Measurements from ENCODE around the gene ARSG. TPM values are rescaled to one million over a fixed set of nuclear protein-coding genes. Genes with fewer than 3 reads are reported as not detected.

The ARSG gene
- total and polyA plus RNA-seq, 2 donors (not counting 3 experiments of a cell fraction or from before 2014, with no cell fraction given): 3.9 to 7.0 TPM

DNA sequence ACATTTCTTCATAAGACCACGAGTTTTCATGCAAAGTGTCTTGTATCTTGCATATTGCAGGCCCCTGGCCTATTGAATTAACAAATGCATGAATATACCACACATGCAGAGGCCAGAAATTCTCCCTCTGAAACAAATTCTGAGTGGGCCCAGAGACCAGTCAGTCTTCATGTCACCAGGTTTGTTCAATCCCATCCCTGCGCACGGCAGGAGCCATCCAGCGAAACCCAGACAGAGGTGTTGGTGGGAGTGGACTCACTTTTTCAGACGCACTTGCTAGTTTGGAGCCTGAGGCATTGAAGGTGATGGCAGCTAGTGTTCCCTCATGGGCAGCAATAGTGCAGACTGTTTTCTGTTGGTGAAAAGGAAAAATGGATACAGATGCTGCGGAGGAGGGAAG lies 144.1 kb downstream of the ARSG start:
- BruUV-seq (replicated peaks): no TSS peak
- no peaks in the 10 kb centered on the region for H4K20me1 ChIP-seq (replicated peaks; ENCODE audit: control insufficient read depth, extremely low read depth, insufficient read depth, low read length)
- no peaks in the 10 kb centered on the region for H3K9me1 ChIP-seq (replicated peaks; ENCODE audit: control insufficient read depth, extremely low read depth, insufficient read depth, low read length)
- no peaks in the 10 kb centered on the region for H3K27me3 ChIP-seq (ENCODE audit: control insufficient read depth in 2 of 2, insufficient read depth in 2 of 2, low read length in 2 of 2)
- dilution Hi-C loops (cut with MboI; ENCODE audit: extremely low pct_ligation_motif_present, low sequenced_read_pairs) (no loop called here), intact Hi-C loops (cut with micrococcal nuclease) (no loop called here)
- ChIA-PET POLR2A (no interaction called here), CTCF (interaction anchor here (0.6 to 4.6 kb wide), 15 partner anchors 10 to 400 kb away, joined by 3 to 41 read pairs (median 4); partner anchors contain the start of genes AMZ2, KPNA2 and WIPI1)
- H3K9me3 ChIP-seq (replicated peaks; ENCODE audit: control insufficient read depth, insufficient read depth, low read length): no peaks in the 10 kb centered on the region
- no peak overlapping the region for H3K4me3 ChIP-seq (replicated peaks in 1 of 3; ENCODE audit: insufficient read depth in 1 of 3, low read depth in 1 of 3, low read length in 3 of 3)
- no peaks in the 10 kb centered on the region for H3K79me2 ChIP-seq (ENCODE audit: control insufficient read depth, insufficient read depth, low read length)
- no peak overlapping the region for H3K4me2 ChIP-seq (ENCODE audit: insufficient read depth, low read length)
- peaks cover 13 to 42% of the 10 kb centered on the region in 2 experiments for H3K36me3 ChIP-seq (ENCODE audit: control insufficient read depth in 2 of 2, extremely low read depth in 1 of 2, insufficient read depth in 2 of 2, low read length in 2 of 2)
- H3K9ac ChIP-seq (replicated peaks; ENCODE audit: extremely low read depth, insufficient read depth, low read length): no peak overlapping the region
- H3K4me1 ChIP-seq (ENCODE audit: control insufficient read depth, extremely low read depth, insufficient read depth, low read length): peaks cover 22% of the 10 kb centered on the region
- no peak overlapping the region for H3K27ac ChIP-seq (ENCODE audit: insufficient read depth, low read depth, low read length)
- TF ChIP-seq MYC (IDR thresholded peaks at IDR 0.05; ENCODE audit: low read depth, low read length) (no peak), GATA2 (IDR thresholded peaks at IDR 0.05; ENCODE audit: insufficient read depth, insufficient read length, low read depth, low read length) (no peak), POLR2A (IDR thresholded peaks at IDR 0.05; ENCODE audit: low read depth, low read length) (no peak)
- no peak overlapping the region for H2AFZ ChIP-seq (ENCODE audit: low read depth, low read length)
- FAIRE-seq (no peak), DNase-seq (ENCODE audit: low read depth, low spot score) (no peak)

DNA sequence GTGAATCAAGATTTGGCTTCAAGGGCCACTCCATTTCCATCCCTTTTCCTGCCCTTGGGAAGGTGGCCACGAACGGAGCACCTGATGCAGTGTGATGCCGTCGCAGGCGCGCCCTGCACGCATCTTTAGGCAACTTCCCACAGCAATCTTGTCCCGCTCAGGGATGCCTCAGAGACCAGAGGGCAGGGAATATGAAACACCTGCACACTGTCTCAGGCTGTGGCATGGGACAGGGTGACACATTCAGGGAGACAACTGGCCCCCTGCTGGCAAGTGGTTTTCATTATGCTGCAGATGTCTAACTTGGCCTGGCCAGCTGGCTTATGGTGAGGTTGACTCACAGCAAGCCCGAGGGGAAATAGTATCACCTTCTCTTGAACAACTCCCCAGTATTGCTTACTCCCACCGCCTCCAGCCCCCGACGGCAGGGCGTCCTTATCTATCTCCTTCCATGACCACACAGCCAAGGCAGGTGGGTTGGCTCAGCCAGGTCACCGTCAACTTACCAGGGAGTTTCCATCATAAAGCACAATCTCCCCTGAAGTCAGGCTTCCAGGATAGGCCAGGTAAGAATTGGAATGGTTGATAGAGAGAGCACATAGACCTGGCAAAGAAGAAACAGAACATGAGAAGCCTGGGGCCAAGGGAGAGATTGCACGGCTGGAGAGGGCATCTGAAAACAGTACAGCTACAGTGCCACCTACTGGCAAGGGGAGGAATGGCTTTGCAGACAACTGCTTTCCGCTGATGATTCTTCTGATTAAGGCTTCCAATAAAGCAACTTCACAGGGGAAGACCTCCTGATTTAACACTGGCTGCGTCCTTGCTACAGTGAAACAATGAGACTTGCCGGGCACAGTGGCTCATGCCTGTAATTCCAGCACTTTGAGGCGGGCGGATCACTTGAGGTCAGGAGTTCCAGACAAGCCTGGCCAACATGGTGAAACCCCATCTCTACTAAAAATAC lies 144.9 kb downstream of the ARSG start:
- dilution Hi-C loops (cut with MboI; ENCODE audit: extremely low pct_ligation_motif_present, low sequenced_read_pairs): no loop called here
- Histone ChIP-seq H3K79me2 (ENCODE audit: control insufficient read depth, insufficient read depth, low read length) (no peaks in the 10 kb centered on the region), H3K27ac (ENCODE audit: insufficient read depth, low read depth, low read length) (peak overlapping the region; percentile 63), H3K9ac (replicated peaks; ENCODE audit: extremely low read depth, insufficient read depth, low read length) (no peak overlapping the region), H2AFZ (ENCODE audit: low read depth, low read length) (no peak overlapping the region), H3K27me3 (ENCODE audit: control insufficient read depth in 2 of 2, insufficient read depth in 2 of 2, low read length in 2 of 2) (no peaks in the 10 kb centered on the region), H3K9me1 (replicated peaks; ENCODE audit: control insufficient read depth, extremely low read depth, insufficient read depth, low read length) (no peaks in the 10 kb centered on the region), H3K4me1 (ENCODE audit: control insufficient read depth, extremely low read depth, insufficient read depth, low read length) (peaks cover 30% of the 10 kb centered on the region), H3K4me3 (replicated peaks in 1 of 3; ENCODE audit: insufficient read depth in 1 of 3, low read depth in 1 of 3, low read length in 3 of 3) (no peak overlapping the region), H4K20me1 (replicated peaks; ENCODE audit: control insufficient read depth, extremely low read depth, insufficient read depth, low read length) (no peaks in the 10 kb centered on the region), H3K9me3 (replicated peaks; ENCODE audit: control insufficient read depth, insufficient read depth, low read length) (no peaks in the 10 kb centered on the region), H3K36me3 (ENCODE audit: control insufficient read depth in 2 of 2, extremely low read depth in 1 of 2, insufficient read depth in 2 of 2, low read length in 2 of 2) (peaks cover 11 to 34% of the 10 kb centered on the region in 2 experiments), H3K4me2 (ENCODE audit: insufficient read depth, low read length) (no peak overlapping the region)
- peak; percentile 83 for DNase-seq (ENCODE audit: low read depth, low spot score)
- FAIRE-seq: peak; percentile 91
- intact Hi-C loops (cut with micrococcal nuclease): loop anchor here (1.0 to 2.0 kb wide), 5 partner anchors 27 to 264 kb away; no protein-coding TSS in a partner anchor
- ChIA-PET POLR2A (no interaction called here), CTCF (interaction anchor here (0.6 to 4.6 kb wide), 26 partner anchors 9 to 401 kb away, joined by 3 to 41 read pairs (median 4); partner anchors contain the start of genes AMZ2, KPNA2 and WIPI1)
- no TSS peak for BruUV-seq (replicated peaks)
- TF ChIP-seq MYC (IDR thresholded peaks at IDR 0.05; ENCODE audit: low read depth, low read length) (no peak), POLR2A (IDR thresholded peaks at IDR 0.05; ENCODE audit: low read depth, low read length) (no peak), FOS (IDR thresholded peaks at IDR 0.05; ENCODE audit: borderline replicate concordance, insufficient read depth, low read length) (no peak), GATA2 (IDR thresholded peaks at IDR 0.05; ENCODE audit: insufficient read depth, insufficient read length, low read depth, low read length) (peak; percentile 50)
- TF ChIP-seq, protein P1, sequence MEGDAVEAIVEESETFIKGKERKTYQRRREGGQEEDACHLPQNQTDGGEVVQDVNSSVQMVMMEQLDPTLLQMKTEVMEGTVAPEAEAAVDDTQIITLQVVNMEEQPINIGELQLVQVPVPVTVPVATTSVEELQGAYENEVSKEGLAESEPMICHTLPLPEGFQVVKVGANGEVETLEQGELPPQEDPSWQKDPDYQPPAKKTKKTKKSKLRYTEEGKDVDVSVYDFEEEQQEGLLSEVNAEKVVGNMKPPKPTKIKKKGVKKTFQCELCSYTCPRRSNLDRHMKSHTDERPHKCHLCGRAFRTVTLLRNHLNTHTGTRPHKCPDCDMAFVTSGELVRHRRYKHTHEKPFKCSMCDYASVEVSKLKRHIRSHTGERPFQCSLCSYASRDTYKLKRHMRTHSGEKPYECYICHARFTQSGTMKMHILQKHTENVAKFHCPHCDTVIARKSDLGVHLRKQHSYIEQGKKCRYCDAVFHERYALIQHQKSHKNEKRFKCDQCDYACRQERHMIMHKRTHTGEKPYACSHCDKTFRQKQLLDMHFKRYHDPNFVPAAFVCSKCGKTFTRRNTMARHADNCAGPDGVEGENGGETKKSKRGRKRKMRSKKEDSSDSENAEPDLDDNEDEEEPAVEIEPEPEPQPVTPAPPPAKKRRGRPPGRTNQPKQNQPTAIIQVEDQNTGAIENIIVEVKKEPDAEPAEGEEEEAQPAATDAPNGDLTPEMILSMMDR (IDR thresholded peaks at IDR 0.05; ENCODE audit: extremely low read depth in 1 of 2, insufficient read depth in 1 of 2, low read depth in 1 of 2, low read length in 2 of 2): peak; percentile 89 to 95
